SK-N-SH treated with all-trans-retinoic acid at 6 μM for 48 hours (cell line): Measurements from ENCODE around the gene KCNK3.

ENCODE experiments used
- ATAC-seq: fragments of 200-7000 bp; cut with Tn5 transposase; 3 replicates; pipeline ENCODE4 v1.9.1; 2020; ENCODE audit warnings: mild to moderate bottlenecking, moderate library complexity
- ARNTL ChIP-seq: fragments of 450-650 bp; formaldehyde crosslinking; IDR thresholded peaks from 2 replicates; pipeline ENCODE4 v1.5.0; 2020; ENCODE audit warnings: low read depth, mild to moderate bottlenecking, moderate library complexity, borderline replicate concordance
- BACH2 ChIP-seq: fragments of 250-450 bp; sonication (Bioruptor Pico); IDR thresholded peaks from 2 replicates; pipeline ENCODE4 v1.9.0; 2021; ENCODE audit warnings: mild to moderate bottlenecking, borderline replicate concordance
- CREB5 ChIP-seq: fragments of 250-450 bp; sonication (Bioruptor Pico); IDR thresholded peaks from 2 replicates; pipeline ENCODE4 v1.5.1; 2020; ENCODE audit warnings: low read depth, mild to moderate bottlenecking, moderate library complexity
- CSDC2 ChIP-seq: fragments of 250-450 bp; sonication (Bioruptor Pico); IDR thresholded peaks from 2 replicates; pipeline ENCODE4 v1.5.0; 2020; ENCODE audit warnings: mild to moderate bottlenecking, moderate library complexity
- CSRNP3 ChIP-seq: fragments of 250-450 bp; sonication (Bioruptor Pico); IDR thresholded peaks from 2 replicates; pipeline ENCODE4 v1.5.1; 2021; ENCODE audit warnings: mild to moderate bottlenecking, moderate library complexity
- ESRRG ChIP-seq: fragments of 250-450 bp; sonication (Bioruptor Pico); IDR thresholded peaks from 2 replicates; pipeline ENCODE4 v1.6.1; 2021; ENCODE audit warnings: mild to moderate bottlenecking
- GLIS3 ChIP-seq: fragments of 250-450 bp; sonication (Bioruptor Pico); IDR thresholded peaks from 2 replicates; pipeline ENCODE4 v1.5.0; 2020; ENCODE audit warnings: mild to moderate bottlenecking, moderate library complexity
- ISL1 ChIP-seq: fragments of 250-450 bp; sonication (Bioruptor Pico); IDR thresholded peaks from 2 replicates; pipeline ENCODE4 v2.1.2; 2022; ENCODE audit warnings: mild to moderate bottlenecking, moderate library complexity
- OSR1 ChIP-seq: fragments of 250-450 bp; sonication (Bioruptor Pico); IDR thresholded peaks from 2 replicates; pipeline ENCODE4 v1.8.0; 2022; ENCODE audit warnings: moderate library complexity, mild to moderate bottlenecking, inconsistent platforms
- PATZ1 ChIP-seq: fragments of 250-450 bp; sonication (Bioruptor Pico); IDR thresholded peaks from 2 replicates; pipeline ENCODE4 v1.8.0; 2020; ENCODE audit warnings: mild to moderate bottlenecking, moderate library complexity, borderline replicate concordance
- PPARA ChIP-seq: fragments of 250-450 bp; sonication (Bioruptor Pico); IDR thresholded peaks from 2 replicates; pipeline ENCODE4 v1.5.0; 2020; ENCODE audit warnings: mild to moderate bottlenecking, borderline replicate concordance
- RARB ChIP-seq: fragments of 250-450 bp; sonication (Bioruptor Pico); IDR thresholded peaks from 2 replicates; pipeline ENCODE4 v1.8.0; 2021; ENCODE audit warnings: mild to moderate bottlenecking, moderate library complexity
- SNAI2 ChIP-seq: fragments of 250-450 bp; sonication (Bioruptor Pico); IDR thresholded peaks from 2 replicates; pipeline ENCODE4 v1.5.0; 2020; ENCODE audit warnings: mild to moderate bottlenecking, moderate library complexity
- TCF4 ChIP-seq: fragments of 250-450 bp; sonication (Bioruptor Pico); IDR thresholded peaks from 2 replicates; pipeline ENCODE4 v1.8.0; 2021; ENCODE audit warnings: mild to moderate bottlenecking, moderate library complexity, borderline replicate concordance
- TOX ChIP-seq: fragments of 250-450 bp; sonication (Bioruptor Pico); IDR thresholded peaks from 2 replicates; pipeline ENCODE4 v1.8.0; 2021; ENCODE audit warnings: mild to moderate bottlenecking, moderate library complexity, borderline replicate concordance
- TSHZ2 ChIP-seq: fragments of 250-450 bp; sonication (Bioruptor Pico); IDR thresholded peaks from 2 replicates; pipeline ENCODE4 v1.5.0; 2020; ENCODE audit warnings: mild to moderate bottlenecking, moderate library complexity
- ZC3H10 ChIP-seq: fragments of 250-450 bp; sonication (Bioruptor Pico); IDR thresholded peaks from 2 replicates; pipeline ENCODE4 v1.5.1; 2021; ENCODE audit warnings: mild to moderate bottlenecking, moderate library complexity
- ZFP3 ChIP-seq: fragments of 250-450 bp; sonication (Bioruptor Pico); IDR thresholded peaks from 2 replicates; pipeline ENCODE4 v1.5.0; 2020; ENCODE audit warnings: mild to moderate bottlenecking, moderate library complexity
- ZNF565 ChIP-seq: fragments of 450-650 bp; formaldehyde crosslinking; conservative IDR thresholded peaks from 2 replicates; pipeline ENCODE4 v1.5.0; 2020; ENCODE audit warnings: low read depth, mild to moderate bottlenecking, moderate library complexity
- ZNF8 ChIP-seq: fragments of 450-650 bp; formaldehyde crosslinking; IDR thresholded peaks from 2 replicates; pipeline ENCODE4 v1.5.0; 2020; ENCODE audit warnings: mild to moderate bottlenecking, moderate library complexity

The KCNK3 gene

GRCh38 chr2:26657265-26657664 is 35.3 kb upstream of the KCNK3 start:
- ATAC-seq, result no peak

GRCh38 chr2:26658691-26659346 is 33.7 kb upstream of the KCNK3 start:
- no peak for ATAC-seq
- TF ChIP-seq ZNF565 (CRISPR knock-in tag) (no peak), RARB (CRISPR knock-in tag) (no peak), OSR1 (CRISPR knock-in tag) (no peak), TOX (CRISPR knock-in tag) (no peak), ESRRG (no peak), SNAI2 (CRISPR knock-in tag) (no peak), ZFP3 (no peak), PATZ1 (no peak), BACH2 (no peak), TSHZ2 (CRISPR knock-in tag) (no peak), ISL1 (no peak), ARNTL (CRISPR knock-in tag) (no peak), PPARA (no peak), CSDC2 (no peak), CSRNP3 (CRISPR knock-in tag) (no peak), ZNF8 (CRISPR knock-in tag) (no peak), TCF4 (CRISPR knock-in tag) (no peak), GLIS3 (no peak)

More at GRCh38 chr2:26657265-26657664, 35.3 kb upstream of the KCNK3 start:
- no peak for TF ChIP-seq ZC3H10 (CRISPR knock-in tag)
- no peak for TF ChIP-seq CSRNP3 (CRISPR knock-in tag)
- TF ChIP-seq ARNTL (CRISPR knock-in tag), result no peak
- TF ChIP-seq TCF4 (CRISPR knock-in tag), result no peak
- no peak for TF ChIP-seq ZFP3
- no peak for TF ChIP-seq CREB5
- no peak for TF ChIP-seq TSHZ2 (CRISPR knock-in tag)
- no peak for TF ChIP-seq TOX (CRISPR knock-in tag)
- TF ChIP-seq PPARA, result no peak
- no peak for TF ChIP-seq OSR1 (CRISPR knock-in tag)
